ENCODE data around the gene LRRC47. TPM values are rescaled to one million over a fixed set of nuclear protein-coding genes. Genes with fewer than 3 reads are reported as not detected.
A peak's percentile ranks its signal among the peaks of the same experiment; 100 is the strongest.
"Not testable (repeated sequence)": the region's sequence is repeated elsewhere in the genome, so short reads cannot be mapped to it uniquely, and the experiment has no call there.

LRRC47 gene
- total RNA-seq, 1 donor from 2014 or later, result 45.8 TPM

DNA sequence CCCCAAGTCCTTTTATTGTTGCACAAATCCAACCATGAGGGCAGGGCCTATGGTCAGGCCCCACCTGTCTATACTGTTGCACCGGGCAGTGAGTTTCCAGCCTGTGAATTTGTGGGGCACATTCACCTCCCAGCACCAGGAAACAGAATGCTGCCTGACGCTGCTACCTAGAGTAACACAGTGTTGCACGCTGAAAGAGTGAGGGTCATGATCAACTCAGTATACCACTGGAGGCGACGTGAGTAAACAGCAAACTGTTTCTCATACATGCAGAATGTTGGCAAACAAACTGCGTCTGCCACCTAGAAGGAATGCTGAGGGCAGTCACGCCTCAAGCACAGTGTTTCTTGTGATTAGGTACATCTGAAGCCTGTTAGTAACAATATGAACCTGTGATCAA lies 13.4 kb upstream of the LRRC47 start:
- Mint-ChIP-seq H3K4me1 (ENCODE audit: low read depth) (peaks cover 7% of the 10 kb centered on the region), H3K4me3 (ENCODE audit: unreplicated experiment) (no peak overlapping the region), H3K27me3 (ENCODE audit: low read depth) (peaks cover 3% of the 10 kb centered on the region), H3K36me3 (ENCODE audit: low read depth) (peaks cover 6% of the 10 kb centered on the region), H3K9me3 (ENCODE audit: low read depth) (no peaks in the 10 kb centered on the region), H3K27ac (ENCODE audit: unreplicated experiment) (no peak overlapping the region)
- DNase-seq (ENCODE audit: low spot score), result no peak
- TF ChIP-seq, protein P1, sequence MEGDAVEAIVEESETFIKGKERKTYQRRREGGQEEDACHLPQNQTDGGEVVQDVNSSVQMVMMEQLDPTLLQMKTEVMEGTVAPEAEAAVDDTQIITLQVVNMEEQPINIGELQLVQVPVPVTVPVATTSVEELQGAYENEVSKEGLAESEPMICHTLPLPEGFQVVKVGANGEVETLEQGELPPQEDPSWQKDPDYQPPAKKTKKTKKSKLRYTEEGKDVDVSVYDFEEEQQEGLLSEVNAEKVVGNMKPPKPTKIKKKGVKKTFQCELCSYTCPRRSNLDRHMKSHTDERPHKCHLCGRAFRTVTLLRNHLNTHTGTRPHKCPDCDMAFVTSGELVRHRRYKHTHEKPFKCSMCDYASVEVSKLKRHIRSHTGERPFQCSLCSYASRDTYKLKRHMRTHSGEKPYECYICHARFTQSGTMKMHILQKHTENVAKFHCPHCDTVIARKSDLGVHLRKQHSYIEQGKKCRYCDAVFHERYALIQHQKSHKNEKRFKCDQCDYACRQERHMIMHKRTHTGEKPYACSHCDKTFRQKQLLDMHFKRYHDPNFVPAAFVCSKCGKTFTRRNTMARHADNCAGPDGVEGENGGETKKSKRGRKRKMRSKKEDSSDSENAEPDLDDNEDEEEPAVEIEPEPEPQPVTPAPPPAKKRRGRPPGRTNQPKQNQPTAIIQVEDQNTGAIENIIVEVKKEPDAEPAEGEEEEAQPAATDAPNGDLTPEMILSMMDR (IDR thresholded peaks at IDR 0.05), result no peak

DNA sequence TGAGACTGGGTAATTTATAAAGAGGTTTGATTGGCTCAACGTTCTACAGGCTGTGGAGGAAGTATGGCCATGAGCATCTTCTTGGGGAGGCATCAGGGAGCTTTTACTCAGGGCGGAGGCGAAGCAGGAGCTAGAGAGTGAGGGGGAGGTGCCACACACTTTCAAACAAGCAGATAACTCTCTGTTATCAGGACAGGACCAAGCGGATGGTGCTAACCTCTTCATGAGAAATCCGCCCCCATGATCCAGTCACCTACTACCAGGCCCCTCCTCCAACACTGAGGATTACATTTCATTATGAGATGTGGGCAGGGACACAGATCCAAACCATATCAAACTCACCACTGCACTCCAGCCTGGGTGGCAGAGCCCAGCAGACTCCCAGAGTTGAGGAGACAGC lies 11.5 kb upstream of the LRRC47 start:
- Mint-ChIP-seq H3K36me3 (ENCODE audit: low read depth) (no peaks in the 10 kb centered on the region), H3K4me3 (ENCODE audit: unreplicated experiment) (no peak overlapping the region), H3K27me3 (ENCODE audit: low read depth) (peaks cover 12% of the 10 kb centered on the region), H3K27ac (ENCODE audit: unreplicated experiment) (no peak overlapping the region), H3K9me3 (ENCODE audit: low read depth) (no peaks in the 10 kb centered on the region), H3K4me1 (ENCODE audit: low read depth) (peaks cover 7% of the 10 kb centered on the region)
- DNase-seq (ENCODE audit: low spot score), result peak; percentile 33
- TF ChIP-seq, protein P1 (IDR thresholded peaks at IDR 0.05), result no peak

DNA sequence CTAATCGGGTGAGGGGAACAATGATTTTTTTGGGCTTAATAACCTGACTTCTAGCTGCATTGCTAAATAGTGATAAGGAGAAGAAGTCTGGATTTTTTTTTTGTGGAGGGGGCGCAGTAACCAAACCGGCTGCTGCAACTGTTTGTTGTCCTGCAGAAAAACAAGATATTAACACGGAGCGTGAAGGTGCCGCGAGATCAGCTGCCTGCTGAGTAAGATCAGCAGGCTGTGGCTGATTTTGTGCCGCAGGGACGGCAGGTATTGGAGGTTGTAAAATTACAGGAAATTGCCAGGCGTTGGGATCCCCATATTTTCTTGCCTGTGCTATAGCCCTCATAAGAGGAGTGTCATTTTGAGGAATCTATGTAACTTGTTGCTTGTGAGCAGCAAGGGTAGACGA lies 8.7 kb upstream of the LRRC47 start:
- Mint-ChIP-seq H3K36me3 (ENCODE audit: low read depth) (no peaks in the 10 kb centered on the region), H3K4me3 (ENCODE audit: unreplicated experiment) (no peak overlapping the region), H3K9me3 (ENCODE audit: low read depth) (no peaks in the 10 kb centered on the region), H3K27me3 (ENCODE audit: low read depth) (peaks cover 15% of the 10 kb centered on the region), H3K4me1 (ENCODE audit: low read depth) (peaks cover 2% of the 10 kb centered on the region), H3K27ac (ENCODE audit: unreplicated experiment) (no peak overlapping the region)
- no peak for DNase-seq (ENCODE audit: low spot score)
- TF ChIP-seq, protein P1 (IDR thresholded peaks at IDR 0.05), result no peak

DNA sequence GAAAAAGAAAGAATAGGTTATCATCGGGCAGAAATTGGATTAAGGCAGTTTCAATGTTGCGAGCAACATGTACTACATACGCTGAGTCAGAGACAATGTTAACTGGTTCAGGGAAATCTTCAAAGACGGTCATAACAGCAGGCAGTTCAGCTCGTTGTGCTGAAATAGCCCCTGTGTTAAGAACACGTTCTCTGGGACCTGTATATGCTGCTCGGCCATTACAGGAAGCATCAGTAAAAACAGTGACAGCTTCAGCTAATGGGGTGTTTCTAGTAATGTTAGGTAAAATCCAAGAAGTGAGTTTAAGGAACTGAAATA lies 8.3 kb upstream of the LRRC47 start:
- not testable (repeated sequence) for DNase-seq (ENCODE audit: low spot score); H3K27ac Mint-ChIP-seq (ENCODE audit: unreplicated experiment); H3K4me3 Mint-ChIP-seq (ENCODE audit: unreplicated experiment); H3K9me3 Mint-ChIP-seq (ENCODE audit: low read depth); H3K36me3 Mint-ChIP-seq (ENCODE audit: low read depth); H3K4me1 Mint-ChIP-seq (ENCODE audit: low read depth)
- H3K27me3 Mint-ChIP-seq (ENCODE audit: low read depth), result peaks cover 16% of the 10 kb centered on the region

DNA sequence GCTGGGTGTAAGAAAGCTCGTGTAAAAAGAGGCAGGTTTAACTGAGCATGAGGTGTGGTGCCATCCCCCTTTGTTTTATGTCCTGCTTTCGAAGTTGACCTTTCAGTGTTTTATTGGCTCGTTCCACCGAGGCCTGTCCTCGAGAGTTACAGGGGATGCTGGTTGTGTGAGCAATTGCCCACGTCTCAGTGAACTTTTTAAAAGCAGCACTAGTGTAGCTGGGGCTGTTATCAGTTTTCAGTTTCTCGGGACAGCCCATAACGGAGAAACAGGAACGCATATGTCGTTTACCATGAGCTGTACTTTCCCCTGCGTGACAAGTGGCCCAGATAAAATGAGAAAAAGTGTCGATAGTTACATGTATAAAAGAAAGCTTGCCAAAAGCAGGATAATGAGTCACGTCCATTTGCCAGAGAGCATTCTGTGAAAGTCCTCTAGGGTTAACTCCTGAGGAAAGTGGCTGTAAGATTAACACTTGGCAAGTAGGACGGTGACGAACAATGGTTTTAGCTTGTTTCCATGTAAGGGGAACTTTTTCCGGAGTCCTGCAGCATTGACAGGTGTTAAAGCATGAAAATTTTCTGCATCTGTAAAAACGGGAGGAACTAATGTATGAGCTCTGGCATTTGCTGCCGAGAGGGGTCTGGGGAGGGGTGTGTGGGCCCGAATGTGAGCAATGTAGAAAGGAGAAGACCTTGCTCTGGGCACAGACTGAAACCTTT lies 7.8 kb upstream of the LRRC47 start:
- Mint-ChIP-seq H3K27me3 (ENCODE audit: low read depth) (peaks cover 16% of the 10 kb centered on the region), H3K4me1 (ENCODE audit: low read depth) (peaks cover 2% of the 10 kb centered on the region), H3K27ac (ENCODE audit: unreplicated experiment) (no peak overlapping the region), H3K36me3 (ENCODE audit: low read depth) (no peaks in the 10 kb centered on the region), H3K4me3 (ENCODE audit: unreplicated experiment) (no peak overlapping the region), H3K9me3 (ENCODE audit: low read depth) (no peaks in the 10 kb centered on the region)
- TF ChIP-seq, protein P1 (IDR thresholded peaks at IDR 0.05), result no peak
- DNase-seq (ENCODE audit: low spot score), result no peak

DNA sequence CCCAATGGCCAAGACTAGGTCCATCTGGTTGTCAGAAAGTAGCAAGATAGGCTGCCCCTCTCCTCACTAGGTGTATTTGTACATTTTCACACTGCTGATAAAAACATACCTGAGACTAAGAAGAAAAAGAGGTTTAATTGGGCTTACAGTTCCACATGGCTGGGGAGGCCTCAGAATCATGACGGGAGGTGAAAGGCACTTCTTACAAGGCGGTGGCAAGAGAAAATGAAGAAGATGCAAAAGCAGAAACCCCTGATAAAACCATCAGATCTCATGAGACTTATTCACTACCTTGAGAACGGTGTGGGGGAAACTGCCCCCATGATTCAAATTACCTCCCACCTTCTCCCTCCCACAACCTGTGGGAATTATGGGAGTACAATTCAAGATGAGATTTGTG lies 4.5 kb upstream of the LRRC47 start:
- not testable (repeated sequence) for H3K36me3 Mint-ChIP-seq (ENCODE audit: low read depth); H3K4me3 Mint-ChIP-seq (ENCODE audit: unreplicated experiment); H3K9me3 Mint-ChIP-seq (ENCODE audit: low read depth); H3K27ac Mint-ChIP-seq (ENCODE audit: unreplicated experiment); DNase-seq (ENCODE audit: low spot score)
- Mint-ChIP-seq H3K27me3 (ENCODE audit: low read depth) (peaks cover 16% of the 10 kb centered on the region), H3K4me1 (ENCODE audit: low read depth) (peaks cover 12% of the 10 kb centered on the region)
